ENCODE measurements around the gene CCDC152.

CCDC152 gene

DNA sequence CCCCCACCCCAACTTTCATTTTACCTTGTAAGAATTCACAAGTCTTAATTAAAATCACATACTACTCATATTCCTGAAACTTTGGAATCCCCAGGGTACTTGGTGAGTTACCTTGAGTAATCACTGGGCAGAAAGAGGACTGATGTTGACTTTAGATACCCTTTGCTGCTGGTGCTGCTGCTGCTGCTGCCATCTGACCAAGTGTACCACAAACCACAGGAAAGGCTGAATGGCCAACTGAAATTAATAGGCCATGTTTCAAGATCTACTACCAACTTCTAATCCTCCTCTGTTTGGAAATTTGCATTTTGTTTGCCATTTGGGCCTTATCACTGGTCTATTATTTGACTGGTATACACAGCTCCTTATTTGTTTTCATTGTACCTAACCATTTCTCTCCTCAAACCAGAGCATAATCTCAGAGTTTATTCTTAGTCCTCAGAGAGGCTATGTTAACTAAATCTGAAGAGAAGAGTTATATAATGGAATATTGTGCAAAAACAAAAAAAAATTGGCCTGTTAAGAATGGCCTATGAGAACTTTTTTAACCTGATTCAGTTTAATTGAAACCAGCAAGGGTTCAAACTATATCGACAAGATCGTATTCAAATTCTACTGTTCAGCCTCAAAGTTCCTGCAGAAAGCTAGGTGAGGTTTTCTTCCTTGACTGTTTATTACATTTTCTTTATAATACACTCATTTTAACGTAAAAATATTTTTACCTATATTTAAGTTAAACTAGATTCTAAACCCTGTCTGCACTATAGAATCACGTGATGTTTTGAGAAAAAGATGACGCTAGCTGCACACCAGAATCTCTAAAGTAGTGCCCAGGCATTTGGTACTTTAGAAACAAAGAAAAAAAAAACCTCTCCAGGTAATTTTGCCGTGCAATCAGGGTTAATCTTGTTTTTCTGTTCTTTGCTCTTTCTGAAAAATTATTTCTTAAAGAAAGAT, 41.9 kb downstream of the CCDC152 start:
- H3K4me1 Mint-ChIP-seq: no peaks in the 10 kb centered on the region
- DNase-seq: no peak
- H3K9me3 Mint-ChIP-seq: no peaks in the 10 kb centered on the region
- H3K27ac Mint-ChIP-seq: no peak overlapping the region
- H3K36me3 Mint-ChIP-seq: no peaks in the 10 kb centered on the region
- CTCF ChIA-PET: no interaction called here
- H3K4me3 Mint-ChIP-seq: no peak overlapping the region
- H3K27me3 Mint-ChIP-seq: no peaks in the 10 kb centered on the region

GRCh38 chr5:42799241-42799608, 42.6 kb downstream of the CCDC152 start:
- Mint-ChIP-seq H3K36me3 (no peaks in the 10 kb centered on the region), H3K9me3 (no peaks in the 10 kb centered on the region), H3K4me1 (no peaks in the 10 kb centered on the region), H3K27me3 (no peaks in the 10 kb centered on the region), H3K27ac (no peak overlapping the region), H3K4me3 (no peak overlapping the region)
- DNase-seq: no peak
- CTCF ChIA-PET: no interaction called here

DNA sequence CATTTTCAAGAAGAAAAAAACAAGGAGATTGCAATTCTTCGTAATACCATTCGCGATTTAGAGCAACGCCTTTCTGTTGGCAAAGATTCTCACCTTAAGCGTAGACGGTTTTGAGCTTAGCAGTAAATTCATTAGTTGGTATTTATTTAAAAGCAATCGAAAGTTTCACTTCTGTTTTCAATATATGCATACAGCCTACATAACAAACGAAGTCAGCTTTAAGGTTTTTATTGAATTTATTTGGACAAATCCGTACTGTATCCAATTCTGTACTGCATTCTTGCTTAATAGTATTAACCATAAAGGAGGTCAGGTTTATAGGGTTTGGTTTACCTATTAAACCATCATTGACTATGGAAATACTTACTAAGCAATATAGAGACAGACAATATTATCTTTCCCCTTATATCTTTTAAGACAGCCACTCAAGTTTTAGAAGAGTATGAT, 43.1 kb downstream of the CCDC152 start:
- H3K4me1 Mint-ChIP-seq: no peaks in the 10 kb centered on the region
- no peaks in the 10 kb centered on the region for H3K36me3 Mint-ChIP-seq
- CTCF ChIA-PET: no interaction called here
- H3K9me3 Mint-ChIP-seq: no peaks in the 10 kb centered on the region
- no peak overlapping the region for H3K27ac Mint-ChIP-seq
- no peak overlapping the region for H3K4me3 Mint-ChIP-seq
- H3K27me3 Mint-ChIP-seq: no peaks in the 10 kb centered on the region
- no peak for DNase-seq

DNA sequence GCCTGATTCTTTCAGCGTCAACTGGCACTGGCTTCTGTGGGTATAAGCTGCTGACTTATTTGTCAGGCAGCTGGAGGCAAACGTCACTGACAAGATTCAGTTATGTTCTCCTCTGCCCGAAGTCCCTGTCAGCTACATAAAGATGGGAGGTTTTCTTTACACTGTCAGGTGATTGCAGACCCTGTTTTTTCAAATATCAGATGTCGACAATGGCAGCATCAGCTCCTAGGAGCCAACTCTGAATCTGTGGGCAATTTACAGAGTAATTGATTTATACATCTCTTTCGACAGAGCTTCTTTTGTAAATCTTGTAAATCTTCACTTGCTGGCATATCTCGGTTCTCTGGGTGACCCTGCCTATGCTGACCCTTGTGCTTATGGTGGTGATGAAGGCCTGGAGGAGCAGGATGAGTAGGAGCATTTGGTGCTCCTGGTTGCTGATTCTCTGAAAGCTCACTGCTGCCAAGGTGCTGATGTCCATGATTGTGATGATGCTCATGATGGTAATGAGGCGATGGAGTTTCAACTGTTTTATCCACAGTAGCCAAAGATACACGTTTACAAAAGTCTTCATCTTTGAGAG, 44.2 kb downstream of the CCDC152 start:
- no peaks in the 10 kb centered on the region for H3K36me3 Mint-ChIP-seq
- H3K4me3 Mint-ChIP-seq: no peak overlapping the region
- H3K27me3 Mint-ChIP-seq: no peaks in the 10 kb centered on the region
- H3K27ac Mint-ChIP-seq: no peak overlapping the region
- no peaks in the 10 kb centered on the region for H3K4me1 Mint-ChIP-seq
- CTCF ChIA-PET: no interaction called here
- no peak for DNase-seq
- H3K9me3 Mint-ChIP-seq: no peaks in the 10 kb centered on the region

DNA sequence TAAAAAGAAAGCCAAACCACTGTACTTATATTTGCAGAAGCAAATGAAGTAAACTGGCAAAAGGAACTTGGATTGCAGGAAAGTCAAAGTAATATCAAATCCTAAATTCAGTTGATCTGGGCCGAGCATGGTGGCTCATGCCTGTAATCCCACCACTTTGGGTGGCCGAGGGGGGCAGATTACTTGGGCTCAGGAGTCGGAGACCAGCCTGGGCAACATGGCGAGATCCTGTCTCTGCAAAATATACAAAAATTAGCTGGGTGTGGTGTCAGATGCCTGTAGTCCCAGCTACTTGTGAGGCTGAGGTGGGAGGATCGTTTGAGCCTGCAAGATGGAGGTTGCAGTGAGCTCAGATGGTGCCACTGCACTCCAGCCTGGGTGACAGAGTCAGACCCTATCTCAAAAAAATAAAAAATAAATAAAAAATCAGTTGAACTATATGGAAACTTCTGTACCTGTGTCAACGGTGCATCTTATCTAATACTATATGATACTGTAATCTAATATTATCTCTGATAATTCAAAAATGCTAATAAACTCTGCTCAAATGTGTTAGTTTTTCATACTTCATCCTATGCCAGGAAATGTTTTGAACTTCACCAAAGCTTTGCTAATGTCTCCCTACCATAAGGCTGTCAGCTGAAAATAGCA, 45.0 kb downstream of the CCDC152 start:
- no peaks in the 10 kb centered on the region for H3K4me1 Mint-ChIP-seq
- no peak for DNase-seq
- CTCF ChIA-PET: no interaction called here
- H3K4me3 Mint-ChIP-seq: no peak overlapping the region
- no peaks in the 10 kb centered on the region for H3K36me3 Mint-ChIP-seq
- no peaks in the 10 kb centered on the region for H3K27me3 Mint-ChIP-seq
- H3K27ac Mint-ChIP-seq: no peak overlapping the region
- no peaks in the 10 kb centered on the region for H3K9me3 Mint-ChIP-seq

GRCh38 chr5:42804717-42805339, 48.2 kb downstream of the CCDC152 start:
- no peak overlapping the region for H3K27ac Mint-ChIP-seq

GRCh38 chr5:42806004-42806700, 49.5 kb downstream of the CCDC152 start:
- DNase-seq: no peak
- Mint-ChIP-seq H3K36me3 (no peaks in the 10 kb centered on the region), H3K27me3 (no peaks in the 10 kb centered on the region), H3K4me3 (no peak overlapping the region), H3K9me3 (no peaks in the 10 kb centered on the region), H3K27ac (no peak overlapping the region), H3K4me1 (no peaks in the 10 kb centered on the region)
- CTCF ChIA-PET: no interaction called here

More at GRCh38 chr5:42804717-42805339, 48.2 kb downstream of the CCDC152 start:
- no peak for DNase-seq
- Mint-ChIP-seq H3K36me3 (no peaks in the 10 kb centered on the region), H3K27me3 (no peaks in the 10 kb centered on the region), H3K4me1 (no peaks in the 10 kb centered on the region), H3K9me3 (no peaks in the 10 kb centered on the region), H3K4me3 (no peak overlapping the region)
- CTCF ChIA-PET: no interaction called here

DNA sequence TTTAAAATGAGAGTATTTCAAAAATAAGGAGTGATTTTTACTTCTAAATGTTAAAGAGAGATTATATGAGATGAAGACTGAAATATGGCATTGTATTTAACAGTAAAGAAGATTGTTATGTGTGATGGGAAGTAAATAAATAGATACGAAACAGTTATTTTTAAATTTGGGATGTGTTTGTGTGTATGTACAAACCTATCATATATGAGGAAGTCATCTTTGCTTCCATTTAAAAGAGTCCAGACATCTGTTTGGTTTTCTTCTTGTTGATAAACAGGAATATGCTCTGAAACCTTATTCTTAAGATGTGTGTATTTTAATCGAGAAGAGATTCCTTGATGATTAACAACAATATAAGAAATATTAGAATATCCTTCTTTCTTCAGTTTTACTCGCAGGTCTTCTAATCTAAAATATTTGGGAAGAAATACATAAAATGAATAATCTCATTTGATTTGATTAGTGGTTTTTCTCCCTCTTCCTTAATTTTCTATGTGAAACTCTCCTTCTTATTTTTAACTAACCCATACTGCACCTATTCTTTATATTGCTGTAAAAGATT, 50.2 kb downstream of the CCDC152 start:
- no peaks in the 10 kb centered on the region for H3K4me1 Mint-ChIP-seq
- H3K9me3 Mint-ChIP-seq: no peaks in the 10 kb centered on the region
- CTCF ChIA-PET: no interaction called here
- H3K4me3 Mint-ChIP-seq: no peak overlapping the region
- H3K36me3 Mint-ChIP-seq: no peaks in the 10 kb centered on the region
- no peaks in the 10 kb centered on the region for H3K27me3 Mint-ChIP-seq
- no peak overlapping the region for H3K27ac Mint-ChIP-seq
- no peak for DNase-seq

GRCh38 chr5:42807722-42808447, 51.3 kb downstream of the CCDC152 start:
- H3K4me3 Mint-ChIP-seq: no peak overlapping the region
- no peaks in the 10 kb centered on the region for H3K27me3 Mint-ChIP-seq
- no peaks in the 10 kb centered on the region for H3K9me3 Mint-ChIP-seq
- no peak for DNase-seq
- CTCF ChIA-PET: no interaction called here
- H3K36me3 Mint-ChIP-seq: no peaks in the 10 kb centered on the region
- H3K27ac Mint-ChIP-seq: no peak overlapping the region
- no peaks in the 10 kb centered on the region for H3K4me1 Mint-ChIP-seq

GRCh38 chr5:42808888-42809611, 52.4 kb downstream of the CCDC152 start:
- Mint-ChIP-seq H3K27me3 (no peaks in the 10 kb centered on the region), H3K27ac (no peak overlapping the region), H3K9me3 (no peaks in the 10 kb centered on the region), H3K4me3 (no peak overlapping the region), H3K36me3 (no peaks in the 10 kb centered on the region), H3K4me1 (no peaks in the 10 kb centered on the region)
- CTCF ChIA-PET: no interaction called here
- DNase-seq: no peak

DNA sequence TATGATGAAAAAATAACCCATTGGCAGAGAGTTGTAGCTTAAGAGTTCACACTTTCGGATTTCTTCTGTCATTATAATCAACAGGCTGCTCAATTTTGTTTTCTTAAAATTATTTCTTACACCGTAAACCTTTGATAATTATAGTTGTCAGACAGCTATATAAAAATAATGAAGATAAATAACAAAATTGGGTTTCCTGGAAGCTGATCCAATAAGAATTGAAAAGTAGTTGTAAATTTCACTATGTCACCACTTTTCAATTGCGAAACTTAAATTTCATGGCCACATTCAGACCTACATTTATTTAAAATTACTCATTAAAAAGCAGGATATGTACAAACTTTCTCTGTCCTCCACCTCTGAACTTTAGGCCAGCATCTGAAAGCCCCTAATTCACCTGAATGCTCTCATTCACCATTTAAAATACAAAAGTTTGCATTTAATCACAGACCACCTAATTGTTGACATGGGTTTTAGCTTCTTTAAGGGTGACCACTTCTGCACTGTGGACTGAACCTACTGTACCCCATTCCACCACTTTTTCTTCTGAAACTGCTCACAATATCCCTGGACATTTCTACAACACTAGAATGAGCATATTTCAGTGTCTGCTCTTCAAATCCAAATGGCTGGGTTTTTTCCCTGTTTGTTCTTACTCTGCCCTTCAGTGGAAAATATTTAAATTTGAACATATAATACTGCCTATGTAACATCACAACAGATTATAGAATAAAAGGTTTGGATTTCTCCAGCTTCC, 54.4 kb downstream of the CCDC152 start:
- Mint-ChIP-seq H3K27ac (no peak overlapping the region), H3K4me3 (no peak overlapping the region), H3K36me3 (no peaks in the 10 kb centered on the region), H3K27me3 (no peaks in the 10 kb centered on the region), H3K9me3 (no peaks in the 10 kb centered on the region), H3K4me1 (no peaks in the 10 kb centered on the region)
- no peak for DNase-seq
- CTCF ChIA-PET: no interaction called here

DNA sequence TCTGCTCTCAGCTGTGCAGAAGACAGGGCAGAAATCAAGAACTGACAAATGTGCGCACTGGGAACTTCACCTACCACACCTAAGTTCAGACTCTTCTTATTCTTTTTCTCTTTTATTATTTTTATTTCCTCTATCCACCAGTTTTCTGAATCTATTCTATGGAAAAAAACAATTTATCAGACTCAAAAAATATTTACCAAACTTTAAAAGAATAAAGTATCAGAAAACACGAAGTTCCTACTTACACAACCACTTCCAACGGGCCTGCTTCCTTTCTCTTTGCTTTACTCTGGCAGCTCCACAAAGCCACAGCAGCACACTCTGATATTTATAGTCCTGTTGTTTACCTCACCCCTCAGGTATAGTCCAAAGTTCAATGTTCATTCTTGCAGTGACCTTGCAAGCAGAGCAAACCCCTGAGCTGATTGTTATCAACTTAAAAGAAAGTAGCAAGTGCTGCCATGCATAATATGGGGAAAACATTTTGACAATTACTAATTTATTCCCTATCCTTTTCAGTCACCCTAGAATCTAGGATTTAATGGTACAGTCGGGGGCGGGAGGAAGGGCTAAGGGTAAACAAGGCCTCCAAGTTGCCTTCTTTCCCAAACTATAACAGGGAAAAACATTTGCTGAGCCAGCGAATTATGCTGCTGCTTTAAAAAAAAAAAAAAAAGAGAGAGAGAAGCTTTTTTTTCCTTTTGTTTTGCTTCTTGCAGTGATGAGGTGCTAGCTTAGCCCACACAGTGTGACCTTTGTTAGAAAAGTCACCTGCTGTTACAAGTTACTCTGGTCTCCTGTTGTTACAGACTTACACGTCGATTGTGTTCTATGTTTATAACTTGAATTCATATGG, 55.2 kb downstream of the CCDC152 start, which contains the start of gene SELENOP:
TSS of gene SELENOP (minus strand) at position 302 of the 856 bp plus-strand sequence. CDS start 3,539 bp downstream, outside the sequence.
- H3K4me3 Mint-ChIP-seq: no peak within 1 kb of the TSS
- CTCF ChIA-PET: no interaction called here
- no peaks in the 10 kb centered on the region for H3K36me3 Mint-ChIP-seq
- H3K4me1 Mint-ChIP-seq: no peaks in the 10 kb centered on the region
- H3K27ac Mint-ChIP-seq: no peak within 1 kb of the TSS
- H3K9me3 Mint-ChIP-seq: no peaks in the 10 kb centered on the region
- no peaks in the 10 kb centered on the region for H3K27me3 Mint-ChIP-seq
- no peak for DNase-seq

All from activated naive CD4-positive, alpha-beta T cell treated with anti-CD3 and anti-CD28 coated beads, Interleukin-2, amount 10 ng/mL, durations not matched to agents 7 days and 5 days (primary cell).